GM21515 (cell line): ENCODE measurements around the gene HAPLN2.
"Not testable (repeated sequence)": the region's sequence is repeated elsewhere in the genome, so short reads cannot be mapped to it uniquely, and the experiment has no call there.

Source experiments
- ATAC-seq: cut with Tn5 transposase; IDR thresholded peaks from one replicate; pipeline ENCODE4 v1.9.1; 2021; ENCODE audit not compliant: unreplicated experiment

HAPLN2 gene

DNA sequence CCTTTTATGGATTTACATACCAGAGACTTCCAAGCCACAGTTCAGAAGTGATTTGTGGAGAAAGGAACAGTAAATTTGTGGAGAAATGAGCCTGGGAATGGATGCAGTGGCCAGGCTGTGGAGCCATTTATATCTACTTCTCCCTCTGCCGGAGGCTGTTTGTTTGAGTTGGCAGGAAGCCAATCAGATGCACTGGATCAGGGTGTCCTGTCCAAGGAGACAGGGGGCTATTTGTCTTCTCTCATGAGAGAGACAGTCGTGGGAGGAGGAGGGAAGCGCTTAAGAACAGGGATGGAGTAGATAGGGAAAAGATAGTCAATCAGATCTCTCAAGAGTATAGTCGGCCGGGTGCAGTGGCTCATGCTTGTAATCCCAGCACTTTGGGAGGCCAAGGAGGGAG, 2.8 kb upstream of the HAPLN2 start:
- ATAC-seq = no peak

DNA sequence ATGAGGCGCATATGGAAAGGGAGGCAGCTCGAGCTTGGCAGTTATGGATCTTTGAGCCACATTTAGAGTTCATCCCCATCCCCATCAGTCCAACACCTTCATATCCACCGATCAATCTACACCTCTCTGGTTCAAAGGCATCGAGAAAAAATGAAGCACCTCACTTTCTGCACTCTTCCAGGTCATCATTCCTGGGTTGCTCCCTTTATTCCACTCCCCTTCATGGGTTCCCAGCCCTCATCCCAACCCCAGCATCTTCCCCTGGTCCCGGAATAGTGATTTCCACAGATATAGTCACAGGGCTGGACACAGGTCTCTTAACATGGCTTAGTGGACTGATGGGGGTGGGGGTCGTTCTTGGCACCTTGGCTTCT, 354 bp downstream of the HAPLN2 start:
- no peak for ATAC-seq

DNA sequence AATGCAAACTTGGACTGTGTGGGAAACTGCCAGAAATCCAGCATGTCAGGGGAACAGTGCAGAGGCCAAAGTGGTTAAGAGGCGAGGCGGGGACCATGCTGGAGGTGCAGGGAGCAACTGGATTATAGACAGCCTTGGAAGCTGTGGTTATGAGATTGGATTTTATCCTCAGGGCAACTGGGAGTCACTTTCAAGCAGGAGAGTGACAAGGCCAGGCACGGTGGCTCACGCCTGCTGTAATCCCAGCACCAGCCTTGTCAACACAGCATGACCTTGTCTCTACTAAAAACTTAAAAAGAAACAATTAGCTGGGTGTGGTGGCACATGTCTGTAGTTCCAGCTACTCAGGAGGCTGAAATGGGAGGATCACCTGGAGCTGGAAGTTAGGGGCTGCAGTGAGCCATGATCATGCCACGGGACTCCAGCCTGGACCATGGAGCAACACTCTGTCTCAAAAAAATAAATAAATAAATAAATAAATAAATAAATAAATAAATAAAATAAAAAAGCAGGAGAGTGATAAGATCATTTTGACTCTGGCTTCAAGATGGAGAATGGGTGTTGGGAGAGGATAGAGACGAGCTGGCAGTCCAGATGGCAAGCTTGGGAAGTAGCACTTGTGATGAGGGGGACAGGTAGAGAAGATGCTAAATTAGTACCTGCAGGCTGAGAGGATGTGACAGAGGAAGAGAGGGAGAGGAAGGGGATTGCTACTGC, 3.5 kb downstream of the HAPLN2 start:
- ATAC-seq = no peak

DNA sequence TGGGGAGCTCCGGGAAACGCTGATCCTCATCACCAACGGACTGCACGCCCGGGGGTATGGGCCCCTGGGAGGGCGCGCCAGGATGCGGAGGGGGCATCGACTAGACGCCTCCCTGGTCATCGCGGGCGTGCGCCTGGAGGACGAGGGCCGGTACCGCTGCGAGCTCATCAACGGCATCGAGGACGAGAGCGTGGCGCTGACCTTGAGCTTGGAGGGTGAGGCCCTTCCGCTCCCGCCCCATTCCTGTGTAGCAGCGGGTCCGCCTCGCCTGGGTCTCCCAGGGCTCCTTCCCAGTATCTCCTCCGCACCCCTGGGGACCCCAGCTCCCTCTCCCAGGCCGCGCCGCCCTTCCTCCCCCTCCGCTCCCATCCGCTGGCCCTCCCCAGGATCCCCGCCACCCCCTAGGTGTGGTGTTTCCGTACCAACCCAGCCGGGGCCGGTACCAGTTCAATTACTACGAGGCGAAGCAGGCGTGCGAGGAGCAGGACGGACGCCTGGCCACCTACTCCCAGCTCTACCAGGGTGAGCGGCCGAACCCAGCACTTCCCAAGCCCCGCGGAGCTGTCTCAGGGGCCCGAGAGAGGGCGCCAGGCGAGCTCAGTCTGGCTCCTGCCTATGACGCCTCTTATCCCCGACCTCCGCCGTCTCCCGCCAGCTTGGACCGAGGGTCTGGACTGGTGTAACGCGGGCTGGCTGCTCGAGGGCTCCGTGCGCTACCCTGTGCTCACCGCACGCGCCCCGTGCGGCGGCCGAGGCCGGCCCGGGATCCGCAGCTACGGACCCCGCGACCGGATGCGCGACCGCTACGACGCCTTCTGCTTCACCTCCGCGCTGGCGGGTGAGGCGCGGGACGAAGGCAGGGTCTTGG, 5.0 kb downstream of the HAPLN2 start:
- no peak for ATAC-seq

DNA sequence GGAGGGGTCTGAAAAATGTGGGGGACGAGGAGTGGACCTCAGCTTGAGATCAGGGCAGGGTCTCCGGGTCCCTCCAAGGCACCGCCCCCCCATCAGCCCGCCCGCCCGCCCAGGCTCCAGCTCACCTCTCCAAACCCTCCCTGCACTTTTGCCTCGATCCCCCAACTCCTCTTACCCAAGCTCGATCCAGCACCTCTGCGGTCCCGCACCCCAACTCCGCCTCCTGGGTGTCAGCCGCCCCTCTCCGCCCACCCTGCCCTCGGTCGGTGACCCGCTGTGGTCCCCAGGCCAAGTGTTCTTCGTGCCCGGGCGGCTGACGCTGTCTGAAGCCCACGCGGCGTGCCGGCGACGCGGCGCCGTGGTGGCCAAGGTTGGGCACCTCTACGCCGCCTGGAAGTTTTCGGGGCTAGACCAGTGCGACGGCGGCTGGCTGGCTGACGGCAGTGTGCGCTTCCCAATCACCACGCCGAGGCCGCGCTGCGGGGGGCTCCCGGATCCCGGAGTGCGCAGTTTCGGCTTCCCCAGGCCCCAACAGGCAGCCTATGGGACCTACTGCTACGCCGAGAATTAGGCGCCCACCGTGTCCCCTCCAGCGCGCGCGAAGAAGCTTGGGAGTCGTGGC, 5.7 kb downstream of the HAPLN2 start:
- ATAC-seq = no peak

DNA sequence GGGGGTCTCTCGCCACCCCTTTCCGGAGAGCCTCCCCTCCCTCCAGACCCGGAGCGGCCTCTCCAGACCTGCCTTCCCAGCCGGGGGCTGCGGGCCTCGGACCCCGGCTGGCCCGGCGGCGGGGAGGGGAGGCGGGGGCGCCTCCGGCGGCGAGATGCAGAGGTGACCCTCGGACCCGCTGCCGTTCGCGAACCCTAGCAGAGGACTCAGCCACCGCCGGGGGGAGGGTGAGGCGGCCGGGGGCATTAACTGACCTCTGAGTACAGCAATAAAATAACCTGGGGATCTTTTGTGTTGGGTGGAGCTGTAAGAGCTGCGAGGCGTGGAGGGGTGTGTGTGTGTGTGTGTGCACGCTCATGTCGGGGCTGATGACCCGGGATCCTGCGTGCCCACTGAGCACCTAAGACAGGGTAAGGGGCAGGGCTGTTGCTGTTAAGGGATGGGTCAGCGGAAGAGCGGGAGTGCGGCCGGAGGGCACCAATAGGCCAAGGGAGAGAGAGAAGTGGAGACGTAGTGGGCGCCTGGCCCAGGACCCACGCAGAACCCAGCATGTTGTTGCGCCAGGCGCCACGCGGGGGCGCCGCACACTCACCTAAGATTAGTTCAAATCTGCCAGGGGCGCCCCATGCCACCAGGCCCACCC, 6.3 kb downstream of the HAPLN2 start:
- no peak for ATAC-seq

DNA sequence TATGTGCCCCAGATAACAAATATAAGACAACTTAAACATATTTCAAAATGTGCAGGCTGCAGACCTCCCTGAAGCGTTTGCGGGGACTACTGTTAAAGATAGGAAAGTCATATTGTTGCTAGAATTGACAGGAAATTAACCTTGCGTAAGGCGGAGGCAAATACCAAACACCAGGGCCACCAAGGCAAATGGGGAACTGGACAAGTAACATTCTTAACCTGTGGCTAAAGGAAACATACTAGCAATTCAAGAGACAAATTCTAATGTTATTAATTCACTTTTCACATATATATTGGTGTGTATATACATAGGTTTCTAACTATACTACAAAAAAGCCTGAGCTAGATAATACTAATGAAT, 6.8 kb downstream of the HAPLN2 start:
- ATAC-seq = no peak

DNA sequence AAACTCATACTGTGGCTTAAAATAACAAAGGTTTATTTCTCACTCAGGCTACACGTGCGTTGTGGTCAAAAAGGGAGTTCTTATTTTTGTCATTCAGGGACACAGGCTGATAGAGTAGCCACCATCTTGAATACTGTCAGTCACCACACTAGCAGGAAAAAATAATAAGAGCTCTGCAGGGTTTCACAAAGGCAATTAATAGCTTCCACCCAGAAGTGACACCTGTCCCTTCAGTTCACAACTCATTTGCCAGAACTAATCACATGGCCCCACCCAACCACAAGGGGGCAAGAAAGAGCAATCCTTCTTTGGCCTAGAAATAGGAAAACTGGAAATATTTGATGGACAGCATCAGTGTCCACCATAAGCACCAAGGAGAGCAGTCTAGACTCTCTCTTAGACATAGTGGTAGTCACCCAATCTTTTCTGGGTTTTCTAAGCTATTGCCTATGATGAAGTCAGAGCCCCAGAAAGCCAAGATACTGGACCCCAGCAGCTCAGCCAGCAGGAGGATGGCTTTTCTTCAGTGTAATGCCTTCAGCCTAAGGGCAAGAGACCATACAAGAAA, 8.2 kb downstream of the HAPLN2 start:
- no peak for ATAC-seq

DNA sequence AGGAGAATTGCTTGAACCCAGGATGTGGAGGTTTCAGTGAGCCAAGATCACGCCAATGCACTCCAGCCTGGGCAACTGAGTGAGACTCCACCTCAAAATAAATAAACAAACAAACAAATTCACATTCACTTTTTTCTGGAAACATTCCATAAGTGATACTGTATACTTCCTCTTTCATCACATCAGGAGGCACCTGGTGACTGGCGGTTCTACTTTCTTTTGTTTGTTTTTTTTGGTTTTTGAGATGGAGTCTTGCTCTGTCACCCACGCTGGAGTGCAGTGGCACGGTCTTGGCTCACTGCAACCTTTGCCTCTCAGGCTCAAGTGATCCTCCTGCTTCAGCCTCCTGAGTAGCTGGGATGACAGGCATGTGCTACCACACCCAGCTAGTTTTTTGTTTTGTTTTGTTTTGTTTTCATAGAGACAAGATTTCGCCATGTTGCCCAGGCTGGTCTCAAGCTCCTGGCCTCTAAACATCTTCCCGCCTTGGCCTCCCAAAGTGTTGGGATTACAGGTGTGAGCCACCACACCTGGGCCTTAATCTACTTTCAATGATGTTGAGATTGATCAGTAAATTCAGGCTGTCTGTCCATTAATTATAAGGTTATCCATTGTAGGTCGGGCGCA, 10.7 kb downstream of the HAPLN2 start:
- ATAC-seq = no peak

DNA sequence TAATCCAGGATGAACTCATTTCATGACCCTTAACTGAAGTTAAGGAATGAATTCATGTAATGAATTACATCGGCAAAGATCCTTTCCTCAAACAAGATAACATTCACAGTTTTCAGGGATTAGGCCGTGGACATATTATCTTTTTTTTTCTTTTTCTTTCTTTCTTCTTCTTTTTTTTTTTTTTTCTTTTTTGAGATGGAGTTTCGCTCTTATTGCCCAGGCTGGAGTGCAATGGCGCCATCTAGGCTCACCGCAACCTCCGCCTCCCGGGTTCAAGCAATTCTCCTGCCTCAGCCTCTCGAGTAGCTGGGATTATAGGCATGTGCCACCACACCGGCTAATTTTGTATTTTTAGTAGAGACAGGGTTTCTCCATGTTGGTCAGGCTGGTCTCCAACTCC, 11.9 kb downstream of the HAPLN2 start:
- not testable (repeated sequence) for ATAC-seq

DNA sequence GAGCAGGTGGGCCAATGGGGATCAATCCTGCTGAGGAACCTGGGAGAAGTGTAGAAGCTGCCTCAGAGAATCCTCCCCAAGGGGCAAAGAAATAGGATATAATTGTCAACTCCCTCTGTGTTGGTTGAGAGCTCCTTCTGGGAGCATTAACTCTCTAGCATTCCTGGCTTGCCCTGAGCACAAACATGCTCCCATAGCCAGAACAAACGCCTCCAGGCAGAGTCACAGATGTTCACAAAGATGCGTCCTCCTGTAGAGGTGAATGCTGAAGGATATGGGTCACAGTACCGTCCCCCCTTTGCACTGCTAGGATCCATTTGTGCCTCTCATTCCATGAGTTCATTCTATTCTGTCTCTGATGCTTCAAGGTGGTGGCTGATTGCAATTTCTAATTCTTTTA, 13.1 kb downstream of the HAPLN2 start:
- no peak for ATAC-seq

DNA sequence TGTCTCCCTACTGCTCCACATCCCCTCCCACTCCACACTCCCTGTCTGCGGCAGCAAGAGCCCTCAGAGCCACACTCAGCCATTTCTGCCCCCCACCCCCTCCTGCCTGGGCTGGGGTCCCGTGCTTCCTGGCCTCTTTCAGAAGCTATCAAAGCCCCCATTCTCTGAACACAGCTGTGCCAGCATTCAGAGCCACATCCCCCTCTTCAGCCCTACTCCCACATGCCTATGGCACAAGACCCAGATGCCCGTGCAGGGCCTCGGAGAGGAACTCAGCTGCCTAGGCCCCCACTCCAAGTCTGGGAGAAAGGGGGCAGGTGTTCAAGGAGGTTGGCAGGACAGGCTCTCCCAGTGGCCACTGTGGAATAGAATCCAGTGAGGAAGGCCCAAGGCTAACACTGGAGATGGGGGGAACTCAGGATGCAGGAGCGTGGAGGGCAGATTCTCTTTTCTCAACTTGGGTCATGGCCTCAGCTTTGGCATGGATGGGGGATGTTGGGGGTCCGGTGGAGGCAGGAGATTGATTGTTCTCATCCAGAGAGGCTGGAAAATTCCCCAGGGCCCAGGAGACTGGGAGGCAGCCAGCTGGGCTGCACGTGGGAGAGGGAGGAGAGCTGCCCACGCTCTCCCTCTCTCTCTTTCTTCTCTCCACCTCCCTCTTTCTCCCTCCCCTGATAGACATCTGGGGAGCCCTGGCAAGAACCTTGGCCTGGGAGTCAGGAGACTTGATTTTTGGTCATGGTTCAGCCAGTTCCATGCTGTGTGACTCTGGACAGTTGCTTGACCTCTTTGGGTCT, 19.2 kb downstream of the HAPLN2 start:
- ATAC-seq = no peak

DNA sequence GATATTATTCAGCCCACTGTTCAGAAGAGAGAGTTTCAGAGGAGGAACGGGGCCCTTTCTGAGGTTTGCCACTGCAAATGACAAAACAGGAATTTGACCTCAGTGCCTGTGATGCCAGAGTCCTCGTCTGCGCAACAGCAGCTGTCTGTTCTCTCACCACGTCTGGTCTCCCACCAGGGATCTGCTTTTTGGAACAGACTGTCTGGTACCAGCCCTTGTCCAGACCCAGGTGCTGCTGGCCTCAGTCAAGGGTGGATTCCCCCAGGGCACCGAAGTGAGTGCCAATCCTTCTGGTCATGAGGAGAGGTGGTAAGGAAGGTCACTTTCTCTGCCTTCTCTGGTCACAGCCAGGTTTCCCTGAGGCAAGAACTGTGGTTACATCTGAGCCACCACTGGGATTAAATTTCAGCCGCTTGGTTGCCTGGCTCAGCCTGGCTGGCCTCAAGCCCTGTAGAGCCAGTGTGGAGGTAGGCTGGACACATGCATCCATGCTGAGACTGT, 20.4 kb downstream of the HAPLN2 start:
- ATAC-seq = no peak

DNA sequence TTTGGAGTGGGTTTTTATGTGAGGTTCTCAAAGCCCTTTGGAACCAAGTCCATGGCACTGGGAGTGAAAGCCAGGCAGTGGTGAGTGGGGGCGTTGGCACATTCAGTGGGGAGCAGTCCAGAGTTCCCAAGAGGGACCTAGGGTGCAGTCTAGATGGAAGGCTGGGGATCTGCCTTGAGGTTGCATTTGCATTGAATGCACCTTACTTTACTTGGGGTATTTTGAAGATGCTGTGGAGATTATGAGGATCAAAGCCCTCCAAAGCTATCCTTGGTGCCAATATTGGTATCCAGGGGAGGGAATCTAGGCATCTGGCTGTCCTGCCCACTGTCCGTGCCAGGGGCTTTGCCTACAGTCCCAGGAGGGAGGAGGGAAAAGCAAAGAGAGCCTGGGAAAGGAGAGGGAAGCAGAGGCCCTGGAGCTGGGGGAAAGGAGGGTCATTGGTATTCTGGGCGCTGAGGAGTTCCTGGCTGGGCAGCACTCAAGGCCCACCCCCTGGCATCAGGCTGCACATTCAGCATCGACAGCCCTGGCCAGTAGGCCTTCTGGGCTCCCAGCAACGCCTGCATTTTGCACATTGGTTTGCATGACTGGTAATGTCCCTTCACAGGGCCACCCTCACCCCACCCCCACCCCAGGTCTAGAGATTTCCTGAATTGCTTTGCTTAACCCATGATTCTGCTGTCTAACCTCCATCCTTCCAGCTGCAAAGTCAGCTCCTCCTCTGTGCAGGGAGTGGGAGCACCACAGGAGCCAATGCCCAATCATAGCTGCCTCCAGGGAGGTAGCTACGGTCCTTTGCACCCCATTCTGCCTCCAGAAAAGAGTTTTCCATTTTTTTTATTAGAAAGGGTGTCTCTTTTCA, 21.9 kb downstream of the HAPLN2 start:
- ATAC-seq = no peak

DNA sequence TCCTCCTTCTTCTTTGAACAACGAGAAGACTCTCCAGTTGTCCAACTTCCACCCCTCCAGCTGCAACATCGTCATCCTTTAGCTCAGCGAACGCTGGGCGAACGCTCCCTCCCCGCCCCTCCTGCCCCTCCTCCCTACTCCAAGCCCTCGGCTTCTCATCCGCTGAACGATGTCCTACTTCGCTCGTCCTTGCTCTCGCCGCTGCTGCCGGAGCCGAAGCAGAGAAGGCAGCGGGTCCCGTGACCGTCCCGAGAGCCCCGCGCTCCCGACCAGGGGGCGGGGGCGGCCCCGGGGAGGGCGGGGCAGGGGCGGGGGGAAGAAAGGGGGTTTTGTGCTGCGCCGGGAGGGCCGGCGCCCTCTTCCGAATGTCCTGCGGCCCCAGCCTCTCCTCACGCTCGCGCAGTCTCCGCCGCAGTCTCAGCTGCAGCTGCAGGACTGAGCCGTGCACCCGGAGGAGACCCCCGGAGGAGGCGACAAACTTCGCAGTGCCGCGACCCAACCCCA, 22.6 kb downstream of the HAPLN2 start, which contains the start of gene BCAN:
TSS of gene BCAN (plus strand) at position 357 of the 504 bp plus-strand sequence. CDS start 3,938 bp downstream, outside the sequence.
- ATAC-seq = no peak

DNA sequence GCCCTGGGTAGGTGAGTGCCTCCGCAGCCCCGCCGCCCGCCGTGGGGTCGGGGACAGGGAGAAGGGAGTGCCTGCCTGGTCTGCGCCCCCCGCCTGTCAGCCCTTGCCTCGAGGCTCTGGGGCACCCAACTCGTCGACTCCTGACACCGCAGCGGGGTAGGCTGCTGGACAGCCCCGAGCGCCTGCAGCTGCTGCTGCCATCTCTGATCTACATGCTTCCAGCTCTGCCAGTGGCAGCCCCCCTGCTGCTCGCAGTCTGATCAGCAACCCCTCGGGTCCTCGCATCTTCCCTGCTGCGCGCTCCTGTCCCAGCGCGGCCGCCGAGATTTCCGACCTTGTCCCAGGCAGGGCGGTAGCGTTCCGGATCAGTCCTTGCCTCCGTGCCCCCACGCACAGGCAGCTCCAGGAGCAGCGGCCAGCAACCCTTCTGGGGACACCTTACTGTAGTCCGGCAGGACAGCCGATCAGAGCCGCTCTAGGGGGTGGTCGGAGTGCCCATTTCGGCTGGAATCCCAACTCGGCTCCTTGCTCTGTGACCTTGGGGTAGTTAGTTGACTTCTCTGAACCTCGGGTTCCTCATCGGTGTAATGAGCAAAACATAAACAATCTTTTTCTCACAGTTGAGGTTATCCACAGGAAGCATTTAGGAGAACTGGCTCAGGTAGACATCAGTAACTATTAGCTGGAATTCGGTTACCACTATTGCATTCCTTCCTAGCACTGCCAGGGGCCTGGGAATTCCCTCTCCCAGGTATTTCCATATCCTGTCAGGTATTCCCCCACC, 23.2 kb downstream of the HAPLN2 start:
- ATAC-seq = no peak

DNA sequence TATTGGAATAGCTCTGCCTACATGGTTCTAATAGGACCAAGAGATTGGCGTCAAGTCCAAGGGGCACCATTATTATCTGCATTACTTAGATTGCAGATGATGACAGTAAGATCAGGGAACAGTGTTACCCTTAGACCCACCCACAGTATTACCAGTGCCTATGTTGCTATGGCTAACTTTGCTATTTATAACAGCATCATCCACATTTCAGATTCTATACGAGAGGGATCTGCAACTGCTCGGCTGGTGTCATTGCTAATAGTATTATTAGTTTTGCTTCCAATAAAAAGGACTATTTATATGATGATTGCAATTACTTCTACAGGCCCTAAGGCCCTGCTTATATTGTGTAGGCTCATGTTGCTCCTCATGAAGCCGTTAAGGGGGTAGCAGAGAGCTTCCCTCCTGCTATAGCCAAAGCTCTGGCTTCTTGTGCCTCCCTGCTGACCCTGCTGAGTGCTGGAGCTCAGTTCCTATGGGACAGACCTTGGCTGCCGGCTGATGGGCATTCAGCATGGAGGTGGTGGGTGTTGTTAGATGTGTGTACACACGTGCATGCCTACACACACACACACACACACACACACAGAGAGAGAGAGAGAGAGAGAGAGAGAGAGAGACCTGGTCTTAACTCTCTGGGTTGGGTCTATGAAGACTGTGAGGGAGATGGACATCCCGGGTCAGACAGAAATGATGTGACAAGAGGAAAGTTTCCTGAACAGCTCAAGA, 24.0 kb downstream of the HAPLN2 start:
- ATAC-seq = no peak
